Esophagus muscularis mucosa (tissue), 4 donors: ENCODE data around the gene ANXA10. TPM values are rescaled to one million over a fixed set of nuclear protein-coding genes. Genes with fewer than 3 reads are reported as not detected.

ENCODE experiments used
- DNase-seq: peaks from one replicate; pipeline ENCODE4 v3.0.0-alpha.2; 2017; ENCODE audit errors: extremely low spot score
- H3K27ac ChIP-seq, 4 donors: fragments of 200-600 bp; sonication (generic); replicated peaks in 1 of 4; 1 replicate in 3 of 4; 2 replicates in 1 of 4; pipeline ENCODE4 v1.5.1; 2016 to 2019; ENCODE audit warnings: mild to moderate bottlenecking in 1 of 4
- H3K27me3 ChIP-seq, 4 donors: fragments of 200-600 bp; sonication (generic); one replicate each; pipeline versions ENCODE4 v1.5.1 to v1.6.0; 2016 to 2019
- H3K36me3 ChIP-seq, 4 donors: fragments of 200-600 bp; sonication (generic); one replicate each; pipeline ENCODE4 v1.5.1; 2016 to 2019
- H3K4me1 ChIP-seq, 4 donors: fragments of 200-600 bp; sonication (generic); one replicate each; pipeline ENCODE4 v1.5.1; 2016 to 2019
- H3K4me3 ChIP-seq, 4 donors: fragments of 200-600 bp; sonication (generic); 1 replicate in 2 of 4; 2 replicates in 2 of 4; pipeline ENCODE4 v1.5.1; 2016 to 2019; ENCODE audit warnings: mild to moderate bottlenecking in 4 of 4, moderate library complexity in 1 of 4
- H3K9me3 ChIP-seq, 4 donors: fragments of 200-600 bp; sonication (generic); 1 replicate in 3 of 4; 2 replicates in 1 of 4; pipeline ENCODE4 v1.5.1; 2016 to 2019
- CTCF ChIP-seq, 3 experiments: fragments of 200-600 bp in 2 of 3; fragments of 450-650 bp in 1 of 3; sonication (generic) in 2 of 3; IDR thresholded peaks; one replicate each; pipeline ENCODE4 v1.5.1; 2017 to 2019; ENCODE audit warnings: antibody characterized with exemption in 3 of 3, mild to moderate bottlenecking in 2 of 3, moderate library complexity in 1 of 3
- EP300 ChIP-seq: sonication (generic); formaldehyde crosslinking; IDR thresholded peaks from one replicate; pipeline ENCODE4 v1.6.1; 2017; ENCODE audit warnings: antibody characterized with exemption
- POLR2A ChIP-seq: fragments of 450-650 bp; IDR thresholded peaks from one replicate; pipeline ENCODE4 v1.6.1; 2017; ENCODE audit warnings: antibody characterized with exemption, moderate library complexity, mild to moderate bottlenecking, low read depth
- POLR2AphosphoS5 ChIP-seq, 2 donors: sonication (generic); formaldehyde crosslinking; IDR thresholded peaks; one replicate each; pipeline ENCODE4 v1.6.1; 2017; ENCODE audit warnings: antibody characterized with exemption in 2 of 2
- WGBS: methylation state at CpG from one replicate; pipeline ENCODE4 v1.1.5; 2018; 5-methylcytosine and 5-hydroxymethylcytosine counted together
- intact Hi-C: fragments of 100-400 bp; cut with DNase I; formaldehyde crosslinking; loops from one replicate; pipeline ENCODE4 v1.15.1; 2023
- total RNA-seq, 4 donors: library from RNA; depleted of rRNA; stranded (reverse); fragments of >200 nt; gene quantifications; one replicate each; pipeline versions ENCODE4 v1.1.0 to v1.2.1, GENCODE V29; 2016

ANXA10 gene
- total RNA-seq, 4 donors from 2014 or later = 4.6 TPM; not detected in 3

GRCh38 chr4:168162604-168163003 lies 70.3 kb downstream of the ANXA10 start:
- peaks cover 0 to 10% (median 4%) of the 10 kb centered on the region in 4 donors for H3K9me3 ChIP-seq
- no peak overlapping the region for H3K4me3 ChIP-seq
- no peaks in the 10 kb centered on the region for H3K4me1 ChIP-seq
- no peaks in the 10 kb centered on the region for H3K36me3 ChIP-seq
- intact Hi-C loops = no loop called here
- H3K27ac ChIP-seq = no peak overlapping the region
- TF ChIP-seq CTCF (IDR thresholded peaks at IDR 0.05) = no peak
- no peak for TF ChIP-seq POLR2A
- no peak for TF ChIP-seq EP300
- no peak for TF ChIP-seq POLR2AphosphoS5 (IDR thresholded peaks at IDR 0.05)
- no peak for DNase-seq
- H3K27me3 ChIP-seq = no peaks in the 10 kb centered on the region

- Histone ChIP-seq H3K27me3 (no peaks in the 10 kb centered on the region), H3K36me3 (no peaks in the 10 kb centered on the region), H3K9me3 (peaks cover 0 to 10% (median 4%) of the 10 kb centered on the region in 4 donors), H3K4me1 (no peaks in the 10 kb centered on the region), H3K4me3 (no peak overlapping the region), H3K27ac (no peak overlapping the region)
- WGBS = 87% methylated on average over 2 of the region's 2 CpGs
- DNase-seq = no peak
- intact Hi-C loops = no loop called here
- TF ChIP-seq CTCF (IDR thresholded peaks at IDR 0.05) = no peak
- TF ChIP-seq EP300 = no peak
- no peak for TF ChIP-seq POLR2AphosphoS5 (IDR thresholded peaks at IDR 0.05)
- no peak for TF ChIP-seq POLR2A
These were observed 70.8 kb downstream of the ANXA10 start for GRCh38 chr4:168163106-168163505.

GRCh38 chr4:168164045-168164444 lies 71.7 kb downstream of the ANXA10 start:
- Histone ChIP-seq H3K36me3 (no peaks in the 10 kb centered on the region), H3K27me3 (no peaks in the 10 kb centered on the region), H3K9me3 (peaks cover 0 to 10% (median under 1%) of the 10 kb centered on the region in 4 donors), H3K4me1 (no peaks in the 10 kb centered on the region), H3K27ac (no peak overlapping the region), H3K4me3 (no peak overlapping the region)
- 76% methylated on average over 3 of the region's 3 CpGs for WGBS
- DNase-seq = no peak
- intact Hi-C loops = no loop called here
- TF ChIP-seq EP300 (no peak), POLR2A (no peak), CTCF (IDR thresholded peaks at IDR 0.05) (no peak), POLR2AphosphoS5 (IDR thresholded peaks at IDR 0.05) (no peak)

GRCh38 chr4:168164915-168165548 lies 72.7 kb downstream of the ANXA10 start:
- DNase-seq = no peak
- WGBS = 43% methylated on average over 1 of the region's 1 CpG
- TF ChIP-seq POLR2A = no peak
- no peak for TF ChIP-seq EP300
- no peak for TF ChIP-seq POLR2AphosphoS5 (IDR thresholded peaks at IDR 0.05)
- no peak for TF ChIP-seq CTCF (IDR thresholded peaks at IDR 0.05)
- H3K4me3 ChIP-seq = no peak overlapping the region
- H3K9me3 ChIP-seq = peaks cover 0 to 8% (median 0%) of the 10 kb centered on the region in 4 donors
- no peaks in the 10 kb centered on the region for H3K36me3 ChIP-seq
- no peaks in the 10 kb centered on the region for H3K4me1 ChIP-seq
- intact Hi-C loops = no loop called here
- H3K27me3 ChIP-seq = no peaks in the 10 kb centered on the region
- H3K27ac ChIP-seq = no peak overlapping the region

- H3K4me1 ChIP-seq = no peaks in the 10 kb centered on the region
- H3K9me3 ChIP-seq = no peaks in the 10 kb centered on the region
- 58% methylated on average over 6 of the region's 6 CpGs for WGBS
- H3K4me3 ChIP-seq = no peak overlapping the region
- TF ChIP-seq EP300 (no peak), CTCF (IDR thresholded peaks at IDR 0.05) (no peak), POLR2AphosphoS5 (IDR thresholded peaks at IDR 0.05) (no peak), POLR2A (no peak)
- no peaks in the 10 kb centered on the region for H3K36me3 ChIP-seq
- no peak for DNase-seq
- intact Hi-C loops = no loop called here
- no peaks in the 10 kb centered on the region for H3K27me3 ChIP-seq
- no peak overlapping the region for H3K27ac ChIP-seq
These were observed 75.5 kb downstream of the ANXA10 start for GRCh38 chr4:168167714-168168284.
